Measurements from ENCODE around the gene ALG14.
"Not testable (repeated sequence)": the region's sequence is repeated elsewhere in the genome, so short reads cannot be mapped to it uniquely, and the experiment has no call there.

Gene ALG14

DNA sequence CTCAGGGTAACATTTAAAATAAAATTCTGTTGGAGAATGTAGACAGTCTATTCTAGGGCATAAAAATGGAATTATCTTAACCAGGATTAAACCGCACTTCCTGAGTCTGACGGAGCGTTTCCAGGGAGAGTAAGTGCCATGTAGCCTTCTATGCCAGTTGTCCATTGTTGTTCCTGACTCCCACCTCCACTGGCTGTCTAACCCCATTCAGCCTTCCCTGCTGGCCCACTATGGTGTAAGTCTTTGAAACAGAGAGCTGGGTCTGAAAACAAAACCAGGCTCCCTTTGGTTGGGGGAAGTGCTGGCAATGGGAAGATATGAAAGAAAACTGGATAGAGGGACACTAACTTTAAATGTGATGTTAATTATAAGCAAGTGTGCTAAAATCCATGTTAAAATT is 74.6 kb downstream of the ALG14 start:
- no peak overlapping the region for H3K4me3 ChIP-seq (ENCODE audit: low read depth, low read length, poor library complexity, severe bottlenecking)
- no peaks in the 10 kb centered on the region for H3K9me2 ChIP-seq (ENCODE audit: low read depth, low read length)
- peaks cover 5% of the 10 kb centered on the region for H3K4me1 ChIP-seq (ENCODE audit: insufficient read depth, low read length, severe bottlenecking)
- H3F3A ChIP-seq (ENCODE audit: insufficient read depth, low read length) = no peaks in the 10 kb centered on the region
- H3K9me3 ChIP-seq (ENCODE audit: low read length) = no peaks in the 10 kb centered on the region
- H3K27ac ChIP-seq (ENCODE audit: low read depth, low read length, poor library complexity, severe bottlenecking) = no peak overlapping the region
- H3K79me2 ChIP-seq (ENCODE audit: insufficient read depth, low read length) = no peaks in the 10 kb centered on the region
- no peaks in the 10 kb centered on the region for H3K27me3 ChIP-seq (ENCODE audit: insufficient read depth, low read length)
- no peaks in the 10 kb centered on the region for H4K20me1 ChIP-seq (ENCODE audit: insufficient read depth, low read length)
- H3K9ac ChIP-seq (ENCODE audit: low read length) = no peak overlapping the region
- H2AFZ ChIP-seq (ENCODE audit: low read length) = no peak overlapping the region
- H3K36me3 ChIP-seq (ENCODE audit: insufficient read depth, low read length) = no peaks in the 10 kb centered on the region
- no peak for TF ChIP-seq EZH2 (IDR thresholded peaks at IDR 0.05; ENCODE audit: borderline replicate concordance, low read length)
- no peak overlapping the region for H3K4me2 ChIP-seq (ENCODE audit: low read length)

- not testable (repeated sequence) for H3K27me3 ChIP-seq (ENCODE audit: insufficient read depth, low read length); H3K4me1 ChIP-seq (ENCODE audit: insufficient read depth, low read length, severe bottlenecking); H3K4me2 ChIP-seq (ENCODE audit: low read length); H3K79me2 ChIP-seq (ENCODE audit: insufficient read depth, low read length); H3K9me3 ChIP-seq (ENCODE audit: low read length); H3K36me3 ChIP-seq (ENCODE audit: insufficient read depth, low read length); H3F3A ChIP-seq (ENCODE audit: insufficient read depth, low read length); H2AFZ ChIP-seq (ENCODE audit: low read length); H3K27ac ChIP-seq (ENCODE audit: low read depth, low read length, poor library complexity, severe bottlenecking); H4K20me1 ChIP-seq (ENCODE audit: insufficient read depth, low read length); H3K9ac ChIP-seq (ENCODE audit: low read length); H3K9me2 ChIP-seq (ENCODE audit: low read depth, low read length); H3K4me3 ChIP-seq (ENCODE audit: low read depth, low read length, poor library complexity, severe bottlenecking)
Observed at GRCh38 chr1:94995536-94995935, 77.2 kb downstream of the ALG14 start.

DNA sequence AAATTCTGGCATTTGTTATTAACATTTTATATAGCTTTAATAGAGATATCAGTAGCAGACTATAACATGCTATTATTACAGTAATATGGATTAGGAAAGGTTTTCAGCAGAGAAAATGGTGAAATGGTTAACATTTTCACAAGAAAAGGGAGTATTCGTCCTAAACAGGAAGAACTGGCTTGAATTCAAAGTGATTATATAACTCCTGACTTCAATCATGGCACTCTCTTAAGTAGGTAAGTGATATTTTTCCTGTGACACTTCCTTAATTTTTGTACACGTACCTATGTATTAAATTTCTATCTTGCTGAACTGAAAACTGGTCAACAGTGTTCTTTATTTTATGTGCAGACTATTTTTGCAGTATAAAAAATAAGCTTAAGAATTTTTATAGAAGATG is 77.9 kb downstream of the ALG14 start:
- Histone ChIP-seq H3K4me2 (ENCODE audit: low read length) (no peak overlapping the region), H3K4me1 (ENCODE audit: insufficient read depth, low read length, severe bottlenecking) (no peaks in the 10 kb centered on the region)

DNA sequence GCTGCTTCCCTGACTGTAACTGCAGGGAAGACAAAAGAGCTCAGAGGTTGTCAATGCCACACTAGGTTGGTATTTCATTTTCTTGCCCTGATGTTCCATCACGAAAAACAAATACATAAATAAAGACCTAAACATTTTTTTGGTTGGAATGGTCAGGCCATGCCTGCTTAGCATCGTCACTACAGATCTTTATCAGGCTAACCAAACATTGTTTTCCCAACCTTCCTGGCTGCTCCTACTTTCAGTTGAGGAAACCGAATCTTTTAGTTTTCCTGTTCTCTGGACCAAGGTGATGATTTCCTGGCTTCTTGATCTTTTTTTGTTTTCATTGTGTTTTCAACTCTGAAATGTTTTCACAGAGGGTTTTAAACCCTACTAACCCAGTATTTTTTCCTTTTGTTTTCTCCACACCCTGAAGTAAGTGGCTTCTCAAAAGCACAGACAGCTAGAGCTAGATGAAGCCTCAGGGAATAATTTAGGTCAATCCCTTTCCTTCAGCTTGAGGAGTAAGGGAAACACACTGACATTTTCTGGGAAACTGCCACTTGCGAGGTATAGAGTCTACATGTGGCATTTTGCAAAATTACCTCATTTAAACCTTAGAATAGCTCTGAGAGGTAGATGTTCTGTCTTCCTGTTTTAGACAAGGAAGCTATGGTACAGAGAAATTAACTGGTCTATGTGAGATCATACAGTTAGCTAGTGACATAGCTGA is 78.7 kb downstream of the ALG14 start:
- Histone ChIP-seq H3K27me3 (ENCODE audit: insufficient read depth, low read length) (no peaks in the 10 kb centered on the region), H3K36me3 (ENCODE audit: insufficient read depth, low read length) (no peaks in the 10 kb centered on the region), H3K4me1 (ENCODE audit: insufficient read depth, low read length, severe bottlenecking) (no peaks in the 10 kb centered on the region), H3K9me2 (ENCODE audit: low read depth, low read length) (no peaks in the 10 kb centered on the region), H4K20me1 (ENCODE audit: insufficient read depth, low read length) (no peaks in the 10 kb centered on the region), H2AFZ (ENCODE audit: low read length) (no peak overlapping the region), H3K4me2 (ENCODE audit: low read length) (no peak overlapping the region), H3K9me3 (ENCODE audit: low read length) (no peaks in the 10 kb centered on the region), H3K27ac (ENCODE audit: low read depth, low read length, poor library complexity, severe bottlenecking) (no peak overlapping the region), H3K79me2 (ENCODE audit: insufficient read depth, low read length) (no peaks in the 10 kb centered on the region), H3F3A (ENCODE audit: insufficient read depth, low read length) (no peaks in the 10 kb centered on the region), H3K4me3 (ENCODE audit: low read depth, low read length, poor library complexity, severe bottlenecking) (no peak overlapping the region), H3K9ac (ENCODE audit: low read length) (no peak overlapping the region)
- TF ChIP-seq EZH2 (IDR thresholded peaks at IDR 0.05; ENCODE audit: borderline replicate concordance, low read length) = no peak
- TF ChIP-seq, protein P1, sequence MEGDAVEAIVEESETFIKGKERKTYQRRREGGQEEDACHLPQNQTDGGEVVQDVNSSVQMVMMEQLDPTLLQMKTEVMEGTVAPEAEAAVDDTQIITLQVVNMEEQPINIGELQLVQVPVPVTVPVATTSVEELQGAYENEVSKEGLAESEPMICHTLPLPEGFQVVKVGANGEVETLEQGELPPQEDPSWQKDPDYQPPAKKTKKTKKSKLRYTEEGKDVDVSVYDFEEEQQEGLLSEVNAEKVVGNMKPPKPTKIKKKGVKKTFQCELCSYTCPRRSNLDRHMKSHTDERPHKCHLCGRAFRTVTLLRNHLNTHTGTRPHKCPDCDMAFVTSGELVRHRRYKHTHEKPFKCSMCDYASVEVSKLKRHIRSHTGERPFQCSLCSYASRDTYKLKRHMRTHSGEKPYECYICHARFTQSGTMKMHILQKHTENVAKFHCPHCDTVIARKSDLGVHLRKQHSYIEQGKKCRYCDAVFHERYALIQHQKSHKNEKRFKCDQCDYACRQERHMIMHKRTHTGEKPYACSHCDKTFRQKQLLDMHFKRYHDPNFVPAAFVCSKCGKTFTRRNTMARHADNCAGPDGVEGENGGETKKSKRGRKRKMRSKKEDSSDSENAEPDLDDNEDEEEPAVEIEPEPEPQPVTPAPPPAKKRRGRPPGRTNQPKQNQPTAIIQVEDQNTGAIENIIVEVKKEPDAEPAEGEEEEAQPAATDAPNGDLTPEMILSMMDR (IDR thresholded peaks at IDR 0.05; ENCODE audit: low read length) = no peak

More for the DNA sequence above, 77.9 kb downstream of the ALG14 start:
- no peaks in the 10 kb centered on the region for H3K27me3 ChIP-seq (ENCODE audit: insufficient read depth, low read length)
- no peaks in the 10 kb centered on the region for H3F3A ChIP-seq (ENCODE audit: insufficient read depth, low read length)
- H3K4me3 ChIP-seq (ENCODE audit: low read depth, low read length, poor library complexity, severe bottlenecking) = no peak overlapping the region
- H4K20me1 ChIP-seq (ENCODE audit: insufficient read depth, low read length) = no peaks in the 10 kb centered on the region
- H3K79me2 ChIP-seq (ENCODE audit: insufficient read depth, low read length) = no peaks in the 10 kb centered on the region
- H2AFZ ChIP-seq (ENCODE audit: low read length) = no peak overlapping the region
- H3K36me3 ChIP-seq (ENCODE audit: insufficient read depth, low read length) = no peaks in the 10 kb centered on the region
- no peak overlapping the region for H3K27ac ChIP-seq (ENCODE audit: low read depth, low read length, poor library complexity, severe bottlenecking)
- H3K9me3 ChIP-seq (ENCODE audit: low read length) = no peaks in the 10 kb centered on the region
- no peak for TF ChIP-seq EZH2 (IDR thresholded peaks at IDR 0.05; ENCODE audit: borderline replicate concordance, low read length)
- TF ChIP-seq, protein P1 (IDR thresholded peaks at IDR 0.05; ENCODE audit: low read length) = no peak
- no peak overlapping the region for H3K9ac ChIP-seq (ENCODE audit: low read length)
- no peaks in the 10 kb centered on the region for H3K9me2 ChIP-seq (ENCODE audit: low read depth, low read length)

All from OCI-LY1 (cell line).